Uterus (tissue), 2 donors: Measurements from ENCODE around the gene FCRL4.

Source experiments
- CTCF ChIP-seq, 4 experiments: fragments of 200-600 bp in 2 of 4; fragments of 450-650 bp in 2 of 4; sonication (generic) in 2 of 4; IDR thresholded peaks; one replicate each; pipeline ENCODE4 v1.5.1; 2016 to 2019; ENCODE audit warnings: antibody characterized with exemption in 4 of 4, mild to moderate bottlenecking in 2 of 4, moderate library complexity in 1 of 4
- POLR2A ChIP-seq, 2 donors: fragments of 450-650 bp; IDR thresholded peaks; one replicate each; pipeline ENCODE4 v1.6.1; 2016; ENCODE audit warnings: antibody characterized with exemption in 2 of 2, mild to moderate bottlenecking in 1 of 2, moderate library complexity in 1 of 2

GRCh38 chr1:157641177-157641576 lies 43.3 kb upstream of the FCRL4 start:
- TF ChIP-seq CTCF (IDR thresholded peaks at IDR 0.05), result no peak
- no peak for TF ChIP-seq POLR2A (IDR thresholded peaks at IDR 0.05)
